Measurements from ENCODE around the gene PSD. TPM values are rescaled to one million over a fixed set of nuclear protein-coding genes. Genes with fewer than 3 reads are reported as not detected.

PSD gene
- total and polyA plus RNA-seq, 9 of the 15 experiments (the other 6 are each of a cell fraction or from before 2014, with no cell fraction given) = 0.11 to 1.7 (median 0.54) TPM; not detected in 2

DNA sequence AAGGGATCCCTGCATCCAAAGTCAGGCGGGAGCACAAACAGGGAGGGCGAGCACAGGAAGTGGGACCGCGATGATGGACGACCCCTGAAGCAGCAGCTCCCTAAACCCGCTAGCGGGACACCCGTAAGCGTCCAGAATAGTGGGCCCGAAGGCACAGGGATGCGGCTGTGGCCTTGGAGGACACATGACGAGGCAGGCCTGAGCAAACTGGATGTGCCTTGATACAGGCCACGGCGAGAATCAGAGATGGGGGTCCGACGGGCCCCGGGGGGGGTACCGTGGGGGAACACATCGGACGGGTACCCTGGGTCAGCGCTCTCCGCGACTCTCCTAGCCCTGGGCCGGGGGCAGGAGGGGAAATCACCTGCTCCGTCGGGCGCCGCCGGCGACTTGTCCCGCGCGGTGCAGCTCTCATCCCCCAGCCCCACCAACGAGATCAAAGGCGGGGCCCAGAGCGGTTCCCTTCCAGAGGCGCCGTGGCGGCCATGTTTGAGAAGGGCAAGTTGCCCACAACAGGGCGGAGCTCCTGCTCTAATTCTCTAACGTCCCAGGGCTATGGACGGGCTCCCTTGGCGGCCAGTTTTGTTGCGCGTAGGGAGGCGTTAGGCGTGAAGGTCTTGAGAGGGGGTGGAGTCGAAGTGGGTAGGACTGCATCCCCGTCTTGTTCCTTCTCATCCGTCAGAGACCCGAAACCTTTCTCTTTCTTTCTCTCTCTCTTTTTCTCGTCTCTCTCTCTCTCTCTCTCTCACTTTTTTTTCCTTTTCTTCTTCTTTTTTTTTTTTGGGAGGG is 13.8 kb upstream of the PSD start, which contains the start of gene CUEDC2 (continued):
- TF ChIP-seq FOXA1 (IDR thresholded peaks at IDR 0.05; ENCODE audit: borderline replicate concordance) (no peak), ZNF79 (CRISPR knock-in tag; IDR thresholded peaks at IDR 0.05; ENCODE audit: low read depth) (no peak), PREB (CRISPR knock-in tag; IDR thresholded peaks at IDR 0.05) (no peak), PBX2 (CRISPR knock-in tag; IDR thresholded peaks at IDR 0.05; ENCODE audit: low read depth) (no peak), PBX2 (tag; conservative IDR thresholded peaks at IDR 0.05; ENCODE audit: low read depth) (no peak; the same call in 1 of the 2 replicates), CHCHD3 (CRISPR knock-in tag; IDR thresholded peaks at IDR 0.05) (no peak), ATF1 (CRISPR knock-in tag; IDR thresholded peaks at IDR 0.05) (no peak), ATF1 (tag; IDR thresholded peaks at IDR 0.05) (peak; percentile 60), CSDE1 (IDR thresholded peaks at IDR 0.05) (no peak), LEF1 (IDR thresholded peaks at IDR 0.05) (peak; percentile 95), ZZZ3 (IDR thresholded peaks at IDR 0.05) (no peak), NFIC (IDR thresholded peaks at IDR 0.05) (peak; percentile 19; the same call in 1 of the 2 replicates), NFATC3 (IDR thresholded peaks at IDR 0.05) (no peak), BCOR (IDR thresholded peaks at IDR 0.05) (no peak; the same call in 1 of the 2 replicates), CREB1 (IDR thresholded peaks at IDR 0.05) (peak; percentile 59), CREB1 (CRISPR knock-in tag; IDR thresholded peaks at IDR 0.05) (peak; percentile 36; the same call in 1 of the 2 replicates), ZNF740 (CRISPR knock-in tag; IDR thresholded peaks at IDR 0.05) (peak; percentile 81), ZNF740 (tag; IDR thresholded peaks at IDR 0.05) (peak in 1 of 2 experiments; percentile 74; a peak in 2 of 4 replicates), ZNF316 (IDR thresholded peaks at IDR 0.05) (no peak), PRMT5 (CRISPR knock-in tag; IDR thresholded peaks at IDR 0.05) (no peak), SNIP1 (IDR thresholded peaks at IDR 0.05; ENCODE audit: low read depth) (peak; percentile 83), ARNT (IDR thresholded peaks at IDR 0.05) (no peak), ELF2 (CRISPR knock-in tag; IDR thresholded peaks at IDR 0.05) (no peak), FOXO4 (CRISPR knock-in tag; IDR thresholded peaks at IDR 0.05) (no peak)
